GM12891 (cell line): Measurements from ENCODE around the gene SMG7.

Source experiments
- POLR2A ChIP-seq: IDR thresholded peaks from 2 replicates; pipeline ENCODE4 v1.6.1; 2011; ENCODE audit warnings: low read depth, low read length, control low read depth
- POLR2AphosphoS5 ChIP-seq: IDR thresholded peaks from 2 replicates; pipeline ENCODE4 v1.6.1; 2011; ENCODE audit warnings: low read depth, low read length, control low read depth
- SPI1 ChIP-seq: IDR thresholded peaks from 2 replicates; pipeline ENCODE4 v1.6.1; 2011; ENCODE audit warnings: low read depth, low read length, control low read depth
- TAF1 ChIP-seq: IDR thresholded peaks from 2 replicates; pipeline ENCODE4 v1.6.1; 2011; ENCODE audit warnings: low read depth, low read length, control low read depth

DNA sequence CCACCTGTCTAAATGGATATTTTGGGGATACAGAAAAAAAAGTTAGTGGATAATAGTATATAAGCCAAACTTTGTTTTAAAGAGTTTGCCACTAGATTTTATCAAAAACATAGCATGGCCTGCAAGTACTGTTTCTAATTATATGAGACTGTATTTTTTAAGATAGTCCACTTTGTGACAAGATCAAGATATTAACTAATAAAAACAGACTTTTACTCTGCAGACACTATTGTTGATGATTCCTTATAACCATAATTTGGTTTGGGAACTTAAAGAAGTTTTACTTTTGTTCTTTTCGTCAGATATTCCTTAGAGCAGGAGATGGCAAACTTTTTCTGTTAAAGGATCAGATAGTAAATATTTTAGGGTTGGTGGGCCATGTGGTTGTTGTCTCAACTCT is 36.4 kb downstream of the SMG7 start:
- TF ChIP-seq POLR2AphosphoS5 (no peak), POLR2A (no peak), SPI1 (no peak), TAF1 (no peak)
